CD4-positive, alpha-beta T cell treated with Interleukin-21 for 1 hour (primary cell): Measurements from ENCODE around the gene RRAGD.

Experiments
- DNase-seq: peaks from one replicate; pipeline ENCODE4 v3.0.0-alpha.2; 2020

Gene RRAGD

GRCh38 chr6:89339565-89339964, 72.5 kb downstream of the RRAGD start:
- no peak for DNase-seq

- no peak for DNase-seq
These were observed 76.9 kb downstream of the RRAGD start for GRCh38 chr6:89335164-89335563.

DNA sequence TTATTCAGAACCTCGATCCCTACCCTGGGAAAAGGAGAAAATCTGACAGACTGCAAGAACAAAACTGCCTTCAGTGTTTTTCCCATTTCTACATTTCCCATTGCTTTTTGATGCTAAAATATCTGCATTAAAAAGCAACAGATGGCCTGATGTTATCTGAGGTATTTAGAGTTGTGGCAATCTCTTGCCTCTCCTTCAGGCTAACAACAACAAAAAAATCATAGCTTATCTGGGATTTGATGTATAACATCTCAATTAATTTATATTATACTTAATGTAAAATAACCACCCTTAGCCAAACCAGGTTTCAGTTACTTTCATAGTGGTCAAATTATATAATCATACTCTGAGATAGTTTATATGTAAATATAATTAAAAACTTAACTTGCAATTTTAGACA, 81.2 kb downstream of the RRAGD start:
- no peak for DNase-seq

- DNase-seq = no peak
These were observed 83.1 kb downstream of the RRAGD start for GRCh38 chr6:89328976-89329375.

DNA sequence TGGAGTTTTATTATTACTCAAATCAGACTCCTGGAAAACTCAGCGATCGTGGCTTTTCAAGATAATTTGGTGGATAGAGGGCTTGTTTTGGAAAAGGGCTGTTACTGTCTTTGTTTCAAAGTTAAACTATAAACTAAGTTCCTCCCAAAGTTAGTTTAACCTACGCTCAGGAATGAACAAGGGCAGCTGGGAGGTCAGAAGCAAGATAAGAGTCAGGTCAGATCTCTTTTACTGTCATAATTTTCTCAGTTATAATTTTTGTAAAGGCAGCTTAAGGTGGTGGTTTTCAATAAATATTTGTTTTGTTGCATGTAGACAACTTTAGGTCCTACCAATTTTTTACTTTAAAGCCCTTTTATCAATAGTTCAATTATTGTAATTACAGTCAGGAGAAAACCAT, 87.8 kb downstream of the RRAGD start:
- no peak for DNase-seq

DNA sequence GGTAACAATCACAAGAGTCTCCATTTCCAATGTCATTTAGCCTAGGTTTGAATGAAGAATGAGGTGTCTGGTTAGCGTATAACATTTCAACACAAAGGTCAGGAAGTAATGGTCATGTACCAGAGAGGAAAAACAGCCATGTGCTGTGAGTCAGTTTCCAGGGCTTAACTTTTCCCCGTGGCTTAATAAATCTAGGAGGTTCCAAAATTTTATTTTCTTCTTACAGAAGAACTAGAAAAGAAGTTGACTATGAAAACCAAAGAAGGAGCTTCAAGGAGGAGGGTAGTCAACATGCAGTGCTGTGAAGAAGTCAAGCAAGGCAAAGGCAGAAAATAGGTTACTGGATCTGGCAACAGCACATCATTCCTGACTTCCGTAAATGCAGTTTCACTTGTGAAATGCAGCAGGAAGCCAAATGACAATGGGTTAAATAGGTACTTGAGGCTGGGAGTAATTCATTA, 88.5 kb downstream of the RRAGD start:
- no peak for DNase-seq

DNA sequence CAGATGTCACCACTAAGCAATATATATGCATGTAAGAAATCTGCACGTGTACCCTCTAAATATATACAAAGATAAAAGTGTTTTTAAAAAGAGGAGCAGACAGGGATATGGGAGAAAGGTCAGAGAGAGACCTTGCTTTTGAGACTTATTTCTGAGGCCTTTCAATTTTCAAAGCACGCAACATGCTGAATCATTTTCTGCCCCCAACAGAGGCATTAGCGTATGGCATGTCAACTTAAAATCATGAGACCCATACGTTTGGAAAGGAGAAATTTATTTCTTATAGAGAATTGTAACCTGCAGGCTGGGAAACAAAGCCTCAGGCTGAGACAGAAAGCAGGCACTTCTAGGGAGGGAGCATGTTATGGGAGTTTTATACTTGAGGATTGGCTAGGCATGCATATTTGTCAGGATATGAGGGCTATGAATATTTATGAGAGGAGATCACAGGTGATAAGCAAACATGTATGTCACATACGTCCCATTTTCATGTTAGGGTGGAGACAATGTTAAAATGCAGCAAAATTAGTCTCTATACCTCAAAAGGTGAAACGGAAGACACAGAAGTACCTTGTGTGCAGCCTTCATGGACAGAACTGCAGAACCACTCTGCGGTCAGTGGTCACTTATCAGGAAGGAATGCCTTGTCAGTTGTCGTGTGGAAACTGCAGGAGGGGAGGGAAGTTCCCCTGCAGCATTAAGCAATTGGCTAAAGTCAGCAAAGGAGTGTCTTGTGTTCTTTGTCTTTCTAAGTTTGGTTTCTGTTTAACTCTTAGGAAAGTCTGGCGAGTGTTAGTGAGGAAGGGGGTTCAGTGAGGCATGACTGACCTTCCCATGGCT, 90.7 kb downstream of the RRAGD start:
- DNase-seq = no peak

DNA sequence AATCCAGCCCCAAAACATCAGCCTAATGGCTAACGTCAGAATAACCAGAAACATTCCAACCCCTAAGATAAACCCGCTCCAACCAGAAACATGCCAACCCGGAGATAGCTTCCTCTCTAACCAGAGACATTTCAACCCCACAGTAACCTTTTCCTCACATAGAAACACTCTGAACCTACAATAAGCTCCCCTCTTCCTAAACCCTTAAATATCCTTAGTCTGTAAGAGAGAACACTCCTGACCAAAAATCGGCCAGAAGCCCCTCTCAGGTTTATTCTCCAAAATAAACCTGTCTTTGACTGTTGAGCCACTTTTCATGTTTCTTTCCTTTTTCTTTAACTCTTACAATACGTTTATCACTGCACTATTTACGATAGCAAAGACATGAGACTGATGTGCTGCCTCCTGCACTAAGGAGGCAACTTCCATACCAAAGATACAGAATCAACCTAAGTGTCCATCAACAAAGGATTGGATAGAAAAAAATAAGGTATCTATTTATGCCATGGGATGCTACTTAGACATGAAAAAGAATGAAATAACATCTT, 92.0 kb downstream of the RRAGD start:
- DNase-seq = no peak

DNA sequence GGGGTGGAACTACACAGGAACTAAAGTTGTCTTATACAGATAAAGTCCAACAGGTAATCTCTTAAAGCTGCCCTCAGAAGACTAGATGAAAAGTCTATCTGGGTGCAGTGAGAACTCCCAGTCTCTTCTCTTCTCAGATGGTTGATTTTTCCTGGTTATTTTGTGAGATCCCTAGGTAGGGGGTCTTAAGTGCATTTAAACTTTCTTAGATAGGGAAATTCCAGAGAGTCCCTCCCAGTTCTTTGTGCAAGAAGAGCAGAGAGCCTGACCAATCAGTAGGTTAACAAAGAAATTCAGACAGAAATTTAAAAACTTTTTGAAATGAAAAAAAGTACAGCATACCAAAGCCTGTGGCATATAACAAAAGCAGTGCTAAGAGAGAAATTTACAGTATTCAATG, 95.0 kb downstream of the RRAGD start:
- DNase-seq = no peak

DNA sequence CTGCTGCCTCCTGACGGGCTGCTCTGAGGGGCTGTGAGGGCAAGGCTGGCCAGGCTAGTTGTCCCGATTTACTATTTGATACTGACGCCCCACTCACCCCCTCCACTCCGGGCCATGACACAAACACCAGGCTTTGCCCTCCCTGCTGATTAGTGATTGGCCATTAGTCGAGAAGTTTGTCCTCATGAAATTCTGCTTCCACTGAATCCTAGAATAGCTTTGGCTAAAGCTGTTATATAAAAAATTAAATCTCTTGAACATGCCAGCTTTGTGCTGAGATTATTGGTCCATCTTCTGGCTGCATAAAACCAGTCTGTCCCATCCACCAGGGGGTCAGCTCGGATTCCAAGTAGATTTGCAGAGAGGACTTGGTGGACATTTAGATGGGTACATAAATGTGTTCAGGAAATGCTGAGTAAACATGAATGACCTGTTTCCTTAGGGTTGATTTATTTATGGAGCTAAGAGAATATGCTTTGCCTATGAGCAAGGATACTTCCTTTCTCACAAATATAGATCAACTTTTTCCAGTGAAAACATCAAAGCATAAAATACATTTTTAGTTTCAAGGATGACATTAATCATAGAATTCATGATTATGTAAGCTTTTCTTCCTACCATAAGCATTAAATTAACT, 96.7 kb downstream of the RRAGD start, which contains the start of gene GABRR2:
Gene GABRR2, minus strand, starts transcription at position 51 of the 637 bp plus-strand sequence. CDS start 134 bp downstream, outside the sequence.
- no peak for DNase-seq

GRCh38 chr6:89314692-89315091, 97.4 kb downstream of the RRAGD start:
- DNase-seq = no peak
